Measurements from ENCODE around the gene TADA2A.
"Not testable (repeated sequence)": the region's sequence is repeated elsewhere in the genome, so short reads cannot be mapped to it uniquely, and the experiment has no call there.

GRCh38 chr17:37405522-37405921 is 1.2 kb upstream of the TADA2A start:
- TF ChIP-seq, protein P1, sequence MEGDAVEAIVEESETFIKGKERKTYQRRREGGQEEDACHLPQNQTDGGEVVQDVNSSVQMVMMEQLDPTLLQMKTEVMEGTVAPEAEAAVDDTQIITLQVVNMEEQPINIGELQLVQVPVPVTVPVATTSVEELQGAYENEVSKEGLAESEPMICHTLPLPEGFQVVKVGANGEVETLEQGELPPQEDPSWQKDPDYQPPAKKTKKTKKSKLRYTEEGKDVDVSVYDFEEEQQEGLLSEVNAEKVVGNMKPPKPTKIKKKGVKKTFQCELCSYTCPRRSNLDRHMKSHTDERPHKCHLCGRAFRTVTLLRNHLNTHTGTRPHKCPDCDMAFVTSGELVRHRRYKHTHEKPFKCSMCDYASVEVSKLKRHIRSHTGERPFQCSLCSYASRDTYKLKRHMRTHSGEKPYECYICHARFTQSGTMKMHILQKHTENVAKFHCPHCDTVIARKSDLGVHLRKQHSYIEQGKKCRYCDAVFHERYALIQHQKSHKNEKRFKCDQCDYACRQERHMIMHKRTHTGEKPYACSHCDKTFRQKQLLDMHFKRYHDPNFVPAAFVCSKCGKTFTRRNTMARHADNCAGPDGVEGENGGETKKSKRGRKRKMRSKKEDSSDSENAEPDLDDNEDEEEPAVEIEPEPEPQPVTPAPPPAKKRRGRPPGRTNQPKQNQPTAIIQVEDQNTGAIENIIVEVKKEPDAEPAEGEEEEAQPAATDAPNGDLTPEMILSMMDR (IDR thresholded peaks at IDR 0.05; ENCODE audit: low read depth, low read length): not testable (repeated sequence)
- TF ChIP-seq EZH2phosphoT487 (IDR thresholded peaks at IDR 0.05; ENCODE audit: low read depth): not testable (repeated sequence)
